SH-SY5Y (cell line): ENCODE data around the gene MAST4.

Experiments used
- GATA2 ChIP-seq: IDR thresholded peaks from 2 replicates; pipeline ENCODE4 v1.6.1; 2011; ENCODE audit warnings: mild to moderate bottlenecking, low read depth, low read length
- GATA3 ChIP-seq: IDR thresholded peaks from 2 replicates; pipeline ENCODE4 v1.6.1; 2011; ENCODE audit warnings: low read depth, mild to moderate bottlenecking, low read length, moderate library complexity

GRCh38 chr5:67118050-67118620, 521.9 kb downstream of the MAST4 start:
- no peak for TF ChIP-seq GATA2
- no peak for TF ChIP-seq GATA3
